ENCODE data around the gene MAP3K6.

DNA sequence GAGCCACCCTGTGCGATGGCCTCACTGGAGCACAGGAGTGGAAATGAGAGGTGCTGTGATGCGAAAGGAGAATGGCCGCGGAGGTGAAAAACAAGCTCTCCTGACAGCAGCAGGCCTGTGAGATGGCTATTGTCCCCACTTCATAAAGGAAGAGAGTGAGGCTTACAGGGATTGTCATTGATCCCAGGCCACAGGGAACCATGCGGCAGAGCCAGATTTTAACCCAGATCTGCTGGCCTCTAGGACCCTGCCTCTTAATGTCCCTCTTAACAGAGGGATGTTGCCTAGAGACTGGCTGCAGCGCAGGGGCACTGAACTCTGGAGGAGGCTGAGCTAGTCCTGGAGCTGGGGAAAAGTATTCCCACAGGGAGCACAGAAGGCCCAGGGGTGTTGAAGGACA is 28.0 kb downstream of the MAP3K6 start:
- no peak for TF ChIP-seq NFRKB (IDR thresholded peaks at IDR 0.05)
- no peak for TF ChIP-seq BHLHE40 (IDR thresholded peaks at IDR 0.05; ENCODE audit: borderline replicate concordance)
- TF ChIP-seq TARDBP (IDR thresholded peaks at IDR 0.05) = no peak
- TF ChIP-seq HDGF (IDR thresholded peaks at IDR 0.05; ENCODE audit: borderline replicate concordance) = no peak
- no peak for TF ChIP-seq ARNT (IDR thresholded peaks at IDR 0.05)
- TF ChIP-seq L3MBTL2 (conservative IDR thresholded peaks at IDR 0.05) = no peak
- TF ChIP-seq SP1 (IDR thresholded peaks at IDR 0.05) = no peak
- no peak for TF ChIP-seq FOXK2 (IDR thresholded peaks at IDR 0.05)
- TF ChIP-seq ELF4 (IDR thresholded peaks at IDR 0.05) = no peak
- TF ChIP-seq SUZ12 (IDR thresholded peaks at IDR 0.05) = no peak
- no peak for TF ChIP-seq FOXM1 (IDR thresholded peaks at IDR 0.05; ENCODE audit: borderline replicate concordance)
- TF ChIP-seq, protein P1, sequence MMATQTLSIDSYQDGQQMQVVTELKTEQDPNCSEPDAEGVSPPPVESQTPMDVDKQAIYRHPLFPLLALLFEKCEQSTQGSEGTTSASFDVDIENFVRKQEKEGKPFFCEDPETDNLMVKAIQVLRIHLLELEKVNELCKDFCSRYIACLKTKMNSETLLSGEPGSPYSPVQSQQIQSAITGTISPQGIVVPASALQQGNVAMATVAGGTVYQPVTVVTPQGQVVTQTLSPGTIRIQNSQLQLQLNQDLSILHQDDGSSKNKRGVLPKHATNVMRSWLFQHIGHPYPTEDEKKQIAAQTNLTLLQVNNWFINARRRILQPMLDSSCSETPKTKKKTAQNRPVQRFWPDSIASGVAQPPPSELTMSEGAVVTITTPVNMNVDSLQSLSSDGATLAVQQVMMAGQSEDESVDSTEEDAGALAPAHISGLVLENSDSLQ (IDR thresholded peaks at IDR 0.05) = no peak
